ENCODE data around the gene GFRA4. TPM values are rescaled to one million over a fixed set of nuclear protein-coding genes. Genes with fewer than 3 reads are reported as not detected.

GFRA4 gene
- total RNA-seq, 2 donors from 2014 or later: not detected

- TF ChIP-seq, protein P1, sequence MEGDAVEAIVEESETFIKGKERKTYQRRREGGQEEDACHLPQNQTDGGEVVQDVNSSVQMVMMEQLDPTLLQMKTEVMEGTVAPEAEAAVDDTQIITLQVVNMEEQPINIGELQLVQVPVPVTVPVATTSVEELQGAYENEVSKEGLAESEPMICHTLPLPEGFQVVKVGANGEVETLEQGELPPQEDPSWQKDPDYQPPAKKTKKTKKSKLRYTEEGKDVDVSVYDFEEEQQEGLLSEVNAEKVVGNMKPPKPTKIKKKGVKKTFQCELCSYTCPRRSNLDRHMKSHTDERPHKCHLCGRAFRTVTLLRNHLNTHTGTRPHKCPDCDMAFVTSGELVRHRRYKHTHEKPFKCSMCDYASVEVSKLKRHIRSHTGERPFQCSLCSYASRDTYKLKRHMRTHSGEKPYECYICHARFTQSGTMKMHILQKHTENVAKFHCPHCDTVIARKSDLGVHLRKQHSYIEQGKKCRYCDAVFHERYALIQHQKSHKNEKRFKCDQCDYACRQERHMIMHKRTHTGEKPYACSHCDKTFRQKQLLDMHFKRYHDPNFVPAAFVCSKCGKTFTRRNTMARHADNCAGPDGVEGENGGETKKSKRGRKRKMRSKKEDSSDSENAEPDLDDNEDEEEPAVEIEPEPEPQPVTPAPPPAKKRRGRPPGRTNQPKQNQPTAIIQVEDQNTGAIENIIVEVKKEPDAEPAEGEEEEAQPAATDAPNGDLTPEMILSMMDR (IDR thresholded peaks at IDR 0.05): no peak
- DNase-seq (ENCODE audit: low spot score): no peak
- Histone ChIP-seq H3K4me1 (ENCODE audit: control insufficient read depth in 1 of 2, low read depth in 2 of 2) (peaks cover 20 to 47% of the 10 kb centered on the region in 2 donors), H3K4me3 (no peak overlapping the region), H3K36me3 (peaks cover 14% of the 10 kb centered on the region), H3K27ac (peak overlapping the region; percentile 94 to 96), H3K27me3 (replicated peaks; ENCODE audit: insufficient read depth) (no peaks in the 10 kb centered on the region), H3K9me3 (no peaks in the 10 kb centered on the region)
- no peak for ATAC-seq (ENCODE audit: insufficient number of reproducible peaks, low FRiP score, low read depth)
These were observed 15.9 kb upstream of the GFRA4 start for GRCh38 chr20:3678856-3679720.

- ATAC-seq (ENCODE audit: insufficient number of reproducible peaks, low FRiP score, low read depth) (no peak), DNase-seq (ENCODE audit: low spot score) (no peak)
- peaks cover 23% of the 10 kb centered on the region for H3K36me3 ChIP-seq
- H3K9me3 ChIP-seq: no peaks in the 10 kb centered on the region
- TF ChIP-seq, protein P1 (IDR thresholded peaks at IDR 0.05): no peak
- H3K27me3 ChIP-seq (replicated peaks; ENCODE audit: insufficient read depth): no peaks in the 10 kb centered on the region
- H3K4me1 ChIP-seq (ENCODE audit: control insufficient read depth in 1 of 2, low read depth in 2 of 2): peaks cover 20 to 47% of the 10 kb centered on the region in 2 donors
- H3K27ac ChIP-seq: peak overlapping the region; percentile 94 to 96
- no peak overlapping the region for H3K4me3 ChIP-seq
These were observed 15.0 kb upstream of the GFRA4 start for GRCh38 chr20:3678198-3678597.

- H3K4me3 ChIP-seq: no peak overlapping the region
- peaks cover 20 to 47% of the 10 kb centered on the region in 2 donors for H3K4me1 ChIP-seq (ENCODE audit: control insufficient read depth in 1 of 2, low read depth in 2 of 2)
- TF ChIP-seq, protein P1 (IDR thresholded peaks at IDR 0.05): no peak
- H3K27ac ChIP-seq: peak overlapping the region; percentile 94 to 96
- peaks cover 27% of the 10 kb centered on the region for H3K36me3 ChIP-seq
- DNase-seq (ENCODE audit: low spot score) (no peak), ATAC-seq (ENCODE audit: insufficient number of reproducible peaks, low FRiP score, low read depth) (no peak)
- H3K27me3 ChIP-seq (replicated peaks; ENCODE audit: insufficient read depth): no peaks in the 10 kb centered on the region
- no peaks in the 10 kb centered on the region for H3K9me3 ChIP-seq
These were observed 14.5 kb upstream of the GFRA4 start for GRCh38 chr20:3677733-3678132.

- ATAC-seq (ENCODE audit: insufficient number of reproducible peaks, low FRiP score, low read depth) (no peak), DNase-seq (ENCODE audit: low spot score) (no peak)
- TF ChIP-seq, protein P1 (IDR thresholded peaks at IDR 0.05): no peak
- H3K36me3 ChIP-seq: peaks cover 38% of the 10 kb centered on the region
- peaks cover 12 to 37% of the 10 kb centered on the region in 2 donors for H3K4me1 ChIP-seq (ENCODE audit: control insufficient read depth in 1 of 2, low read depth in 2 of 2)
- no peak overlapping the region for H3K4me3 ChIP-seq
- H3K9me3 ChIP-seq: no peaks in the 10 kb centered on the region
- no peak overlapping the region for H3K27ac ChIP-seq
- H3K27me3 ChIP-seq (replicated peaks; ENCODE audit: insufficient read depth): no peaks in the 10 kb centered on the region
These were observed 12.0 kb upstream of the GFRA4 start for GRCh38 chr20:3674995-3675900.

DNA sequence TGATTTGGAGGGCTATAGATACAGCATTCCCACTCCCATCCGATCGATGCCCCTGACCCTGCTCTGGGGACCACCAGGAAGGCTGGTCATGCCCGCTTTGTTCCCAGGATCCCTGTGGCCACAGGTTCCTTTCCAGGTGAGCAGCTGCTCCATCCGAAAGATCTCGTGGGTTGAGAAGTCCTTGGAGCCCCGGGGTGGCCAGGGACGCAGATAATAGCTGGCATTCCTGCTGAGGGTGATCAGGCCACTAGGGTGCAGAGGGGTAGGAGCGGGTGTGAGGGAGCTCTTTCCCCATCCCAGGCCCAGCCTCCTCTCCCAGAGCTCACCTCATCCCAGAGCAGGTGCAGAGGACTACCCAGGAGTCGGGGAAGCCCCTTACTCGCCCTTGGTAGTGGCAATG lies 11.2 kb upstream of the GFRA4 start:
- Histone ChIP-seq H3K4me1 (ENCODE audit: control insufficient read depth in 1 of 2, low read depth in 2 of 2) (peaks cover 8 to 29% of the 10 kb centered on the region in 2 donors), H3K36me3 (peaks cover 38% of the 10 kb centered on the region), H3K4me3 (no peak overlapping the region), H3K27ac (no peak overlapping the region), H3K9me3 (no peaks in the 10 kb centered on the region), H3K27me3 (replicated peaks; ENCODE audit: insufficient read depth) (no peaks in the 10 kb centered on the region)
- DNase-seq (ENCODE audit: low spot score) (no peak), ATAC-seq (ENCODE audit: insufficient number of reproducible peaks, low FRiP score, low read depth) (no peak)
- TF ChIP-seq, protein P1 (IDR thresholded peaks at IDR 0.05): no peak

All from thoracic aorta (tissue), 2 donors.